Osteoblast (primary cell): ENCODE measurements around the gene ZC3H4. TPM values are rescaled to one million over a fixed set of nuclear protein-coding genes. Genes with fewer than 3 reads are reported as not detected.

ENCODE experiments used
- DNase-seq: peaks from one replicate; pipeline ENCODE4 v3.0.0; 2011; ENCODE audit warnings: low spot score, mixed read lengths; ENCODE audit not compliant: insufficient read length; ENCODE audit errors: missing footprints
- H2AFZ ChIP-seq: 2 replicates; pipeline ENCODE4 v1.6.0; 2011; ENCODE audit warnings: mild to moderate bottlenecking, low read length
- H3K27ac ChIP-seq: 2 replicates; pipeline ENCODE4 v1.5.1; 2011; ENCODE audit warnings: mild to moderate bottlenecking, low read depth, low read length, moderate library complexity
- H3K27me3 ChIP-seq: 2 replicates; pipeline ENCODE4 v1.6.0; 2012; ENCODE audit warnings: mild to moderate bottlenecking, control low read depth, inconsistent platforms, low read length, moderate library complexity; ENCODE audit not compliant: insufficient read depth
- H3K36me3 ChIP-seq: 2 replicates; pipeline ENCODE4 v1.5.1; 2011; ENCODE audit warnings: mild to moderate bottlenecking, low read length, control low read depth, moderate library complexity; ENCODE audit not compliant: insufficient read depth
- H3K4me1 ChIP-seq: 2 replicates; pipeline ENCODE4 v1.5.1; 2011; ENCODE audit warnings: mild to moderate bottlenecking, low read length, control low read depth, moderate library complexity; ENCODE audit not compliant: insufficient read depth
- H3K4me2 ChIP-seq: 2 replicates; pipeline ENCODE4 v1.6.0; 2011; ENCODE audit warnings: mild to moderate bottlenecking, low read length; ENCODE audit not compliant: insufficient read depth
- H3K4me3 ChIP-seq: fragments of 200-600 bp; sonication (generic); 3 replicates; pipeline ENCODE4 v1.5.1; 2012; ENCODE audit warnings: mild to moderate bottlenecking, low read length, inconsistent platforms; ENCODE audit not compliant: insufficient read depth
- H3K79me2 ChIP-seq: 2 replicates; pipeline ENCODE4 v1.6.0; 2012; ENCODE audit warnings: mild to moderate bottlenecking, low read length, control low read depth, inconsistent platforms; ENCODE audit not compliant: insufficient read depth
- H3K9me3 ChIP-seq: 2 replicates; pipeline ENCODE4 v1.5.1; 2011; ENCODE audit warnings: low read depth, low read length, control low read depth
- H4K20me1 ChIP-seq: 2 replicates; pipeline ENCODE4 v1.6.0; 2012; ENCODE audit warnings: mild to moderate bottlenecking, low read length, control low read depth; ENCODE audit not compliant: insufficient read depth
- total RNA-seq: library from RNA; depleted of rRNA; stranded (reverse); fragments of >200 nt; gene quantifications from 2 replicates; pipeline ENCODE4 v1.2.3, GENCODE V29; 2012
- TF ChIP-seq, protein P1 (sequence below): IDR thresholded peaks from 2 replicates; pipeline ENCODE4 v1.5.1; 2011; ENCODE audit warnings: mild to moderate bottlenecking, low read depth, low read length, moderate library complexity; ENCODE audit errors: extremely low read depth

ZC3H4 gene
- total RNA-seq, 1 donor, result 14.1 TPM

DNA sequence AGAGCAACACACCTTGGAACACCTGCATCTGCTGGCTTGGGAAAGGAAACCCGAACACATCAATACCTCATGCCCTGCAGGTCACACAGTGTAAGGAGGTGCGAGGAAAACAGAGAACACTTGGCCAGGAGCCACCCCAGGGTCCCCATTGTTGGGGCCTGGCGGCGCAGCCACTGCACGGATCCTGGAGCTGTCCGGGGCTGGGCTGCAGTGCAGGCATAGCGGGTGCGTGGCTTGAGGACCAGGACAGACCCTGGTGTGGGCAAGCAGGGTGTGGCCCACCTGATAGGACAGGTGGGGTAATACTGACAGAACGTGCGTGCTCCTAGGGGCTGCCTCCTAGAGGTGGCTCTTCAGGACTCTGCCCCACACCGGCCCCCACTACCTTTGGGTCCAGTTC, 48.3 kb downstream of the ZC3H4 start:
- DNase-seq, result peak; percentile 56

DNA sequence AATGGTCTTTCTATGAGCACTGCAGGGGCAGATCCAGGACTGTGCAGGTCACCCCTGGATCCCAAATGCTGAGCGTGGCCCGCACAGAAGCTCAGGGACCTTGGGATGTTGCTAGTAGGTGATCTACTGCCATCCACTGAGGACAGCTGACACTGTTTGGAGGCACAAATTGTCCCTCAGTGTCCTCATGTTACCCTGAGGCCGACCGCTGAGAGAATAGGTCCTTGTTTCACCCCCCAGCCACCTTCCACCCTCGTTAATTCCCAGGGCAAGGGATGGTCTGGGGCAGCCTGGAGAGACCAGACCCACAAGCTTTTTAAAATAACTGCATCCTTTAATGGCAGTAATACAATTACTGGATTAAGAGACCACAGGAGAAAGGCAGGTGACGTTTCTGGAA, 49.7 kb downstream of the ZC3H4 start:
- Histone ChIP-seq H4K20me1 (peaks cover 17% of the 10 kb centered on the region), H3K4me1 (no peaks in the 10 kb centered on the region), H3K79me2 (no peaks in the 10 kb centered on the region), H3K27me3 (no peaks in the 10 kb centered on the region), H3K36me3 (peaks cover 30% of the 10 kb centered on the region), H3K9me3 (no peaks in the 10 kb centered on the region), H2AFZ (no peak overlapping the region), H3K27ac (no peak overlapping the region), H3K4me2 (no peak overlapping the region), H3K4me3 (no peak overlapping the region)
- DNase-seq, result peak; percentile 45
- TF ChIP-seq, protein P1, sequence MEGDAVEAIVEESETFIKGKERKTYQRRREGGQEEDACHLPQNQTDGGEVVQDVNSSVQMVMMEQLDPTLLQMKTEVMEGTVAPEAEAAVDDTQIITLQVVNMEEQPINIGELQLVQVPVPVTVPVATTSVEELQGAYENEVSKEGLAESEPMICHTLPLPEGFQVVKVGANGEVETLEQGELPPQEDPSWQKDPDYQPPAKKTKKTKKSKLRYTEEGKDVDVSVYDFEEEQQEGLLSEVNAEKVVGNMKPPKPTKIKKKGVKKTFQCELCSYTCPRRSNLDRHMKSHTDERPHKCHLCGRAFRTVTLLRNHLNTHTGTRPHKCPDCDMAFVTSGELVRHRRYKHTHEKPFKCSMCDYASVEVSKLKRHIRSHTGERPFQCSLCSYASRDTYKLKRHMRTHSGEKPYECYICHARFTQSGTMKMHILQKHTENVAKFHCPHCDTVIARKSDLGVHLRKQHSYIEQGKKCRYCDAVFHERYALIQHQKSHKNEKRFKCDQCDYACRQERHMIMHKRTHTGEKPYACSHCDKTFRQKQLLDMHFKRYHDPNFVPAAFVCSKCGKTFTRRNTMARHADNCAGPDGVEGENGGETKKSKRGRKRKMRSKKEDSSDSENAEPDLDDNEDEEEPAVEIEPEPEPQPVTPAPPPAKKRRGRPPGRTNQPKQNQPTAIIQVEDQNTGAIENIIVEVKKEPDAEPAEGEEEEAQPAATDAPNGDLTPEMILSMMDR, result no peak

More for the DNA sequence above, 48.3 kb downstream of the ZC3H4 start:
- no peaks in the 10 kb centered on the region for H3K27me3 ChIP-seq
- H3K4me1 ChIP-seq, result no peaks in the 10 kb centered on the region
- no peaks in the 10 kb centered on the region for H3K9me3 ChIP-seq
- H3K4me3 ChIP-seq, result no peak overlapping the region
- TF ChIP-seq, protein P1, result no peak
- H3K36me3 ChIP-seq, result peaks cover 37% of the 10 kb centered on the region
- no peak overlapping the region for H2AFZ ChIP-seq
- H3K4me2 ChIP-seq, result no peak overlapping the region
- H3K79me2 ChIP-seq, result peaks cover 6% of the 10 kb centered on the region
- H3K27ac ChIP-seq, result no peak overlapping the region
- peaks cover 23% of the 10 kb centered on the region for H4K20me1 ChIP-seq

DNA sequence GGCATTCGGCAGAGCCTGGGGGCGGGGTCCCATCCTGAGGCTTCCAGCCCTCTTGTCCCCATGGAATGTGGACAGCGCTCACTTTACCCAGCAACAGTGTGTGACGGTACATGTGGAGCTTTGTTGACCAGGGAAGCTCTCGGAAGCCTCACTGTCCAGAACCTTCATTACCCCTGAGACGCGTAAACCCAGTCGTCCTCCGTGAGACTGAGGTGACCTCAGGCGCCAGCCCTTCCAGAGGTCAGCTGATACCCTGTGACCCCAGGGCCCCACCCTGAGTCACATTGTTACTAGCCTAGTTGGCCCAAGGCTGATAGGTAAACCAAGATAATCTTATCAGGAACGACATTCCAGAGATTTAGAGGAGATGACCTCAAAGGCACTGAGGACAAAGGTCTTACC, 55.0 kb downstream of the ZC3H4 start:
- no peak overlapping the region for H2AFZ ChIP-seq

DNA sequence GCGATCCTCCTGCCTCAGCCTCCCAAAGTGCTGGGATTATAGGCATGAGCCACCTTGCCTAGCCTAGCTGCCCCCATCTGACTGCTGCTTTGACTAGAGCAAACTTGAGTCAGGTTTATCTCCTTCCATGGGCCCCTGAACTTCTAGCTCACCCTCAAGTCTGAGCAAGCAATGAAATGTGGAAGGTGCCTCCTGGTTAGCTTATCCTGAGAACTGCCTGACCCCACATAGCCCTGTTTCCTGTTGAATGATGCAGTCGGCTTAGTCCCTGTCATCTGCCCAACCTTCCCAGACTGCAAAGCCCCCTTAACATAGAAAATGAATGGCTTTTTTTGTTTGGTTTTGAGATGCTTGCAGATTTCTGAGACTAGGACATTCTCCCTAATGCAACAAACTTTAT, 56.2 kb downstream of the ZC3H4 start:
- DNase-seq, result peak; percentile 51
- H4K20me1 ChIP-seq, result no peaks in the 10 kb centered on the region
- H3K4me3 ChIP-seq, result no peak overlapping the region
- H3K4me1 ChIP-seq, result no peaks in the 10 kb centered on the region
- TF ChIP-seq, protein P1, result no peak
- no peaks in the 10 kb centered on the region for H3K36me3 ChIP-seq
- H2AFZ ChIP-seq, result no peak overlapping the region
- no peaks in the 10 kb centered on the region for H3K9me3 ChIP-seq
- H3K27ac ChIP-seq, result no peak overlapping the region
- no peaks in the 10 kb centered on the region for H3K79me2 ChIP-seq
- H3K27me3 ChIP-seq, result no peaks in the 10 kb centered on the region
- H3K4me2 ChIP-seq, result no peak overlapping the region

More for the DNA sequence above, 55.0 kb downstream of the ZC3H4 start:
- no peaks in the 10 kb centered on the region for H3K9me3 ChIP-seq
- no peaks in the 10 kb centered on the region for H3K4me1 ChIP-seq
- TF ChIP-seq, protein P1, result no peak
- no peaks in the 10 kb centered on the region for H3K27me3 ChIP-seq
- no peak overlapping the region for H3K4me3 ChIP-seq
- H3K27ac ChIP-seq, result no peak overlapping the region
- no peaks in the 10 kb centered on the region for H3K36me3 ChIP-seq
- H4K20me1 ChIP-seq, result peaks cover 1% of the 10 kb centered on the region
- peak; percentile 31 for DNase-seq
- no peak overlapping the region for H3K4me2 ChIP-seq
- H3K79me2 ChIP-seq, result no peaks in the 10 kb centered on the region
